PFSK-1 (cell line): ENCODE measurements around the gene POU5F2.

ENCODE experiments used
- FOXP2 ChIP-seq: optimal IDR thresholded peaks from 2 replicates; pipeline ENCODE3; 2011; ENCODE audit warnings: borderline replicate concordance, control low read depth, inconsistent platforms; ENCODE audit not compliant: insufficient read depth; ENCODE audit errors: extremely low read length, extremely low read depth
- POLR2AphosphoS5 ChIP-seq: IDR thresholded peaks from 2 replicates; pipeline ENCODE4 v1.6.1; 2012; ENCODE audit warnings: low read depth, mild to moderate bottlenecking, control low read depth, low read length, moderate library complexity
- REST ChIP-seq, 2 experiments: IDR thresholded peaks; 2 replicates each; pipeline versions ENCODE4 v1.6.1 to v1.8.0; 2011 to 2012; ENCODE audit warnings: low read depth in 2 of 2, low read length in 2 of 2, control low read depth in 1 of 2, inconsistent platforms in 1 of 2, mild to moderate bottlenecking in 1 of 2, moderate library complexity in 1 of 2; ENCODE audit not compliant: insufficient read depth in 1 of 2
- SIN3A ChIP-seq: IDR thresholded peaks from 2 replicates; pipeline ENCODE4 v1.6.1; 2012; ENCODE audit warnings: mild to moderate bottlenecking, low read length, moderate library complexity, borderline replicate concordance; ENCODE audit not compliant: insufficient read depth
- TAF1 ChIP-seq: IDR thresholded peaks from 2 replicates; pipeline ENCODE4 v1.6.1; 2012; ENCODE audit warnings: low read length, control low read depth, borderline replicate concordance; ENCODE audit not compliant: insufficient read depth

Gene POU5F2

GRCh38 chr5:93746406-93747056, 5.1 kb upstream of the POU5F2 start:
- no peak for TF ChIP-seq TAF1
- TF ChIP-seq POLR2AphosphoS5, result no peak
- no peak for TF ChIP-seq SIN3A
- TF ChIP-seq FOXP2, result no peak
- TF ChIP-seq REST (IDR thresholded peaks at IDR 0.05; ENCODE audit: insufficient read depth in 1 of 2, low read depth in 2 of 2, low read length in 2 of 2), result no peak

GRCh38 chr5:93736284-93736683, 5.1 kb downstream of the POU5F2 start:
- TF ChIP-seq SIN3A, result no peak
- TF ChIP-seq REST (IDR thresholded peaks at IDR 0.05; ENCODE audit: insufficient read depth in 1 of 2, low read depth in 2 of 2, low read length in 2 of 2), result no peak
- no peak for TF ChIP-seq FOXP2

- no peak for TF ChIP-seq REST (IDR thresholded peaks at IDR 0.05; ENCODE audit: insufficient read depth in 1 of 2, low read depth in 2 of 2, low read length in 2 of 2)
- no peak for TF ChIP-seq POLR2AphosphoS5
- no peak for TF ChIP-seq FOXP2
Measured at GRCh38 chr5:93735378-93735777, 6.0 kb downstream of the POU5F2 start.

- TF ChIP-seq POLR2AphosphoS5 (no peak), REST (IDR thresholded peaks at IDR 0.05; ENCODE audit: insufficient read depth in 1 of 2, low read depth in 2 of 2, low read length in 2 of 2) (no peak), FOXP2 (no peak), TAF1 (no peak), SIN3A (no peak)
Measured at GRCh38 chr5:93731987-93732386, 9.4 kb downstream of the POU5F2 start.

GRCh38 chr5:93726595-93726994, 14.8 kb downstream of the POU5F2 start:
- TF ChIP-seq POLR2AphosphoS5, result no peak
- no peak for TF ChIP-seq REST (IDR thresholded peaks at IDR 0.05; ENCODE audit: insufficient read depth in 1 of 2, low read depth in 2 of 2, low read length in 2 of 2)
- TF ChIP-seq SIN3A, result no peak
- TF ChIP-seq TAF1, result no peak
- TF ChIP-seq FOXP2, result no peak
